CD4-positive, alpha-beta T cell treated with Interleukin-2 at 100 ng/mL for 4 hours (primary cell): Measurements from ENCODE around the gene CCN2.

Source experiments
- DNase-seq: peaks from one replicate; pipeline ENCODE4 v3.0.0-alpha.2; 2020; ENCODE audit warnings: low spot score

CCN2 gene, protein sequence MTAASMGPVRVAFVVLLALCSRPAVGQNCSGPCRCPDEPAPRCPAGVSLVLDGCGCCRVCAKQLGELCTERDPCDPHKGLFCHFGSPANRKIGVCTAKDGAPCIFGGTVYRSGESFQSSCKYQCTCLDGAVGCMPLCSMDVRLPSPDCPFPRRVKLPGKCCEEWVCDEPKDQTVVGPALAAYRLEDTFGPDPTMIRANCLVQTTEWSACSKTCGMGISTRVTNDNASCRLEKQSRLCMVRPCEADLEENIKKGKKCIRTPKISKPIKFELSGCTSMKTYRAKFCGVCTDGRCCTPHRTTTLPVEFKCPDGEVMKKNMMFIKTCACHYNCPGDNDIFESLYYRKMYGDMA

DNA sequence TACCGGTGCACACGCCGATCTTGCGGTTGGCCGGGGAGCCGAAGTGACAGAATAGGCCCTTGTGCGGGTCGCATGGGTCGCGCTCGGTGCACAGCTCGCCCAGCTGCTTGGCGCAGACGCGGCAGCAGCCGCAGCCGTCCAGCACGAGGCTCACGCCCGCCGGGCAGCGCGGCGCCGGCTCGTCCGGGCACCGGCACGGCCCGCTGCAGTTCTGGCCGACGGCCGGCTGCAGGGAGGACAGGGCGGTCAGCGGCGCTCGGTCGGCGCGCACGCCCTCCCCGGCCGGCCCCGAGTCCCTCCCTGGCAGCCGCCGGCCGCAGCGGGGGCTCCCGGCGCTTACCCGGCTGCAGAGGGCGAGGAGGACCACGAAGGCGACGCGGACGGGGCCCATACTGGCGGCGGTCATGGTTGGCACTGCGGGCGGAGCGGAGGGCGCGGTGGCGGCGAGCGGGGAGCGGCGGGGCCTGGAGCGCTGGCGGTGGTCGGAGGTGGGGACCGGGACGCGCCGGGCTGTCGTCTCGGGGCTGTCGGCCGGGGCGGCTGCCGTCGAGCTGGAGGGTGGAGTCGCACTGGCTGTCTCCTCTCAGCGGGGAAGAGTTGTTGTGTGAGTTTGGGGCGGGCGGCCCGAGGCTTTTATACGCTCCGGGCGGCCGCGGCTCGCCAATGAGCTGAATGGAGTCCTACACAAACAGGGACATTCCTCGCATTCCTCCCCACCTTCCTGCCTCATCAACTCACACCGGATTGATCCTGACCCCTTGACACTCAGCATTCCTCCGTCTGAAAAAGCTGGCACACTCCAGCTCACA lies at the start of gene CCN2:
CCN2 (minus strand) TSS at position 606 of the 809 bp plus-strand sequence; CDS start at position 406, 200 bp downstream.
- DNase-seq = no peak

DNA sequence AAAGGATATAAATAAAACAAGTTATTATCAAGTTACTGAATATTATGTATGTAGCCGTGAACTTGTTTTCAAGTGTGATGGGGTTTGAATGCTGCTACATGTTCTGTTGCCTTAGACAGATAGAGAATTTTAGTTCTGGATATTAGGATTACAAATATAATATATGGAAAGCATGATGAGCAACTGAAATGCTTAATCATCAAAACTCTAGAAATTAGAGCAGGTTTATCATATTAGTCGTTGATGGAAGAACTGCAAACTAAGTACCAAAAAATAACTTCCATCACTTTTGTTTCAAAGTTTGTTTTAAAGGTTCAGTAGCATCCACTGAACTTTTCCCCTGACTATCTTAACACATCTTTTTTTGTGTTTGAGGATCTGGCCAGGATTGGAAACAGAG lies 49.1 kb upstream of the CCN2 start:
- no peak for DNase-seq

DNA sequence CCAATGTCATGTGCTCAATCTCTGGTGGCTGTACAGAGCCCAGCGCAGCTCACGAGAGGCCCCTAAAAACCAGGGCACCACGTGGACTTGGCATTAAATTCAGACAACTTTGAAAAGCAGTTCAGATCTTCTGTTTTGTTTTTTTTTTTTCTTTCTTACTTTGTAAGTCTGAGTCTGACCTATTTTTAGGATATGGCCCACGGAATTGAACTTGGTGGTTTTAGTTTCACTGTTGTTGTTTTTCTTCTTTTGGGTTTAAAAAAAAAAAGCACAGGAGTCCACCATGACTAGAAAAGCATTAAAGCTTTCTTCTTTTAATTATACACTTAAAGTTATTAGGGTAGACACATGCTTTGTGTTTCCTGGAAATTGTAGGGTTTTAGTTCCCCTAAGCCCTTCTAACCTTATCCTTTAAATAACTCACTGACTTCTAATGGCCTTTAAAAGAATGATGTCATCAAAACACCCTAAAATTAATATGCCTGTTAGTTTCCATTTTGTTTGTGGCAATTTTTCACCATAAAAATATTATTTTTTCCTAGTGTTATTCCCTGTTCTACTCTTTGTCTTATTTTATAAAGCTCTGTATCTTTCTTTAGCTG lies 48.5 kb upstream of the CCN2 start:
- DNase-seq = no peak

DNA sequence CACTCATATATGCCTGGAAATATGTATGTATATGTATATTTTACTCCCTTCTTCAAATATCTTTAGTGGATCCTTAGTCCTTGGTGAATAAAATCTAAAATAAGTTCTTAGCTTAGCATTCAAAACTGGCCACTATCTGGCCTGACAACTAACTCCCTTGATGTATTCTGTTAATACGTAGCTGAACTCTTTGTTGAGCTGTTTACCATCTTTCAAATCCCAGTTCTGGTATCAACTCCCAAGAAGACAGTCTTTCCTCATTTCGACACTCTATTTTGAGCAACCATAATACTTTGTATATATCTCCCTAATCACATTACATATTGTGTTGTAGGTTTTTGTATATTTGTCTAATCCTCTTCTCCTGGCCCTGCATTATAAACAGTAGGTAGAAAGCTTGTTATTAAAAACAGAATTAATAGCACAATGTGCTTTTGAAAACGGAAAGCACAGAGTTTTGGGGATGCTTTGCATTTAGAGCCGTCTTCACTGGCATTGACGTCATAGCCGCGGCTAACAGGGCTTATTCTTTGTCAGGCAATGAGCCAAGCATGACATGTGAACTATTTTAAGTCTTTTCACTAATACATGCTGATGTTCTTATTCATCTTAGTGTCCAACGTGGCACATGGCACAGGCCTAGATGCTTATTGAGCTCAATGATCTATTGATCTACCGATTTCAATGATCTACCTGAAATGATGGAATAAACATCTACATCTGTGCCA lies 47.2 kb upstream of the CCN2 start:
- no peak for DNase-seq

GRCh38 chr6:131997429-131998153 lies 46.4 kb upstream of the CCN2 start:
- no peak for DNase-seq

GRCh38 chr6:131995917-131996316 lies 44.7 kb upstream of the CCN2 start:
- no peak for DNase-seq

- no peak for DNase-seq
Measured at GRCh38 chr6:131992557-131992956, 41.4 kb upstream of the CCN2 start.

GRCh38 chr6:131989036-131989435 lies 37.9 kb upstream of the CCN2 start:
- DNase-seq = no peak

DNA sequence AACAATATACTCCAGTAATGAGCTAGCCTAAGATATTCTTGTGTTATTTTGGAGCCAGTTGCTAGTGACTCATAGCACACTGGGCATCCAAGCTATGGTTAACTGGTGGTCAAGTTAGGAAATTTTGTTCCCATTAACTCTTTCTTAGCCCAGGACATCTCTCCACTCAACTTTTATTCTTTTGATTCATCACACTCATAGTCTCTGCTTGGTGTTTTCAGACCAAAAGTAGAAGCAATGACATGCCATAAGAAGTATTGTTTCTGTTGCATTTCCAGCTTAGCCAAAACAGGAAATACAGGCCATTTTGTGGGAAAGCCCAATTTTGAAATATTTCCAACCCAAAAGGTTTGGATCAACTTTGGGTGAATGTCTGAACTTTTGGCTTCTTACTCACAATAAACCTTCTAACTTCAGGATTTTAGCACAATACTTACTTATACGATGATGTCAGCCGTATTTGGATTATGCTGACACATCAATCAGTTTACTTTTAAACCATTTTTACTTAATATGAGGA lies 31.6 kb upstream of the CCN2 start:
- DNase-seq = no peak

GRCh38 chr6:131981624-131981978 lies 30.4 kb upstream of the CCN2 start:
- no peak for DNase-seq

GRCh38 chr6:131980791-131981623 lies 29.8 kb upstream of the CCN2 start:
- DNase-seq = no peak

DNA sequence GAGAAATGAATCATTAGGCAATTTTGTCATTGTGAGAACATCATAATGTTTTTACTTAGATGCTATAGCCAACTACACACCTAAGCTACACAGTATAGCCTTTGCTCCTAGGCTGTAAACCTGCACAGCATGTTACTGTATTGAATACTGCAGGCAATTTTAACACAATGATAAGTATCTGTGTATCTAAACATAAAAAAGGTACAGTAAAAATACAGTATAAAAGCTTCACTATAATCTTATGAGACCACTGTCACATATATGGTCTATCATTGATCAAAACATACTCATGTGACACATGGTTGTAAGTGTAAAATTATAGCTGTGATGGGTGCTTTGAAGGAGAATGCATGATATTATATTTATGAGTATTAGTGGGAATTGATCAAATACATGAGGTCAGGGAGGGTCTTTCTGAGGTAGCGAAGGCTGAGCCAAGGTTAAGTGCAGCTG lies 29.2 kb upstream of the CCN2 start:
- no peak for DNase-seq

- no peak for DNase-seq
Measured at GRCh38 chr6:131979515-131980337, 28.6 kb upstream of the CCN2 start.

- DNase-seq = no peak
Measured at GRCh38 chr6:131978522-131978921, 27.4 kb upstream of the CCN2 start.

DNA sequence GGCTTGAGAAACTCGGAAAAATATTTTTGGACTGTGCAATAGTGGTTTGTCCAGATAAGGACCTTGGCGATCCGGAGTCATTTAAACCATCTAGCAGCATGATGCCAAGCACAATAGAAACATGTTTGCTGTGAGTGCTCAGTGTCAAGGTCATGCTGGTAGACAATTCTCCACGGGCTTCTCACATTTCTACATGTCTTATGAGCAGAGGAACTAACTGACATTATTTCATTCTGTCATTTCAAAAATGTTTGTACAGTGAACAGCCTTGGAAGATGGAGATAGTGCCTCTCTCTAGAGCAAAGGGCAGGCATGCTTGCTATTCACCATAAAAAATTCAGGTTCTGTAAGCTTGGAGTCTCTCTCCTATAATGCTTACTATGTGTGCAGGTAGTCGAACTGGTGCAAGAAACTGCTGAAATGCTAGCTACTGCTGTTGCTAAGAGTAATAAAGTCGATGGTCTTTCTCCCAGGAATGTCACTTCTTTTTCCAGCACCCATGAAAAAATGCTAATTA lies 25.4 kb upstream of the CCN2 start:
- DNase-seq = no peak

- no peak for DNase-seq
Measured at GRCh38 chr6:131972741-131973140, 21.6 kb upstream of the CCN2 start.

DNA sequence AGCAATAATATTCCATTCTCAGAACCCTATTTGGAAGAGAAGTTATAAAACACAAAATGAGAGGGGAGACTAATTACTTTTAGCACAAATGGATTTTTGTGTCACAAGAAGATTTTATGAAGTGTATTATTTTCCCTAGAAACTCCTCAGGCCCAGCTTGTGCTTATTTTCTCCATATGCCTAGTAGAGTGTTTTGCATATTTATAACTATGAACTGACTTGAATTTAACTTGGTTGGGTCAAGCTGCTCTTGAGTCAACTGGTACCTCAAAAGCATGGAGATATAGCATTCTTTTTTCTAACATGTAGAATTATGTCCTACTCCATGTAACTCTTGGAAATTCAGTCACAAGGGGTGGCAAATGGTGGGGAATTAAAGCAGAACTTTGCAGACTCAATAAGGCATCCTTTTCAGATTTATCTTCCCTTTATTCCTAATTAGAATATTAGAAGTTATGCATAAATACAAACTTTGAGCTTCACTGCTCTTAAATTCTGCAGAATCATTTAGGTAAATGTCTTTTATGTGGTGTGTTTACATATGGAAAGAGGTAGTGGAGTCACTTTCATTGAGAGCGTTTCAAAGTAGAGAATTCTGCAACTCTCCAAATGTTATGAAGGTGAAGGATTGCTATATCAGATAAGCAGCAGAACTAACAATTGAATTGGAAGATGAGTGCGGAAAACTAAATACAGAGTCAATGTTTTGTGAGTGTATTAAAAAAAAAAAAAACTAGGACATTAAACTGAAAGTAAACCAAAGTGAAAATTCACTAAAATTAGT lies 19.1 kb upstream of the CCN2 start:
- DNase-seq = no peak

GRCh38 chr6:131968656-131969055 lies 17.5 kb upstream of the CCN2 start:
- DNase-seq = no peak

DNA sequence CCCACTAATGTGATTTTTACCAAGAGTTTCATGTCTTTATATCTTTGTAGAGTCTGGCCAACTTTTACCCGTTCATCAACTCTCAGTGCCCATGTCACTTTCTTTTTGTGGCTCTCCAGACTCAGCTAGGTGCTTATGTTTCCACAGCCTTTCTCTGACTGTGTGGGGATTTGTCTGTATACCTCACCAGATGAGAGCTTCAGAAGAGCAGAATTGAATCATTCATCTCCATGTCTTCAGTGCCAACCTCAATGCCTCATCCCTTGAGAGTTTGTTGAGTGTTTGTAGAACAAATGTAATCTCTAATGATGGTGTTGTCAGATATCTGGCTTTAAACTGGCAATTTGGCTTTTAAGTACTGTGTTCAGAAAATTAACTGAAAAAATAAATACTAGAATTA lies 16.8 kb upstream of the CCN2 start:
- DNase-seq = no peak
